GM12878 (cell line): Measurements from ENCODE around the gene SLC35E3. TPM values are rescaled to one million over a fixed set of nuclear protein-coding genes. Genes with fewer than 3 reads are reported as not detected.

Experiments used
- ATAC-seq: fragments of 200-7000 bp; cut with Tn5 transposase; 3 replicates; pipeline ENCODE4 v1.9.1; 2020; ENCODE audit warnings: mild to moderate bottlenecking, moderate library complexity
- BruUV-seq: library from RNA; stranded (reverse); fragments of 400-500 nt; replicated peaks from 2 replicates; lab custom pipeline; 2021; lab: Mats Ljungman, UMichigan
- CTCF ChIA-PET: fragments of 300-600 bp; sonication (Branson Sonifier 250); formaldehyde crosslinking; extraction: SDS; loops from one replicate; lab custom pipeline; 2021; ENCODE audit warnings: inconsistent platforms; lab: Yijun Ruan, JAX
- POLR2A ChIA-PET: fragments of 350-600 bp; formaldehyde crosslinking; extraction: SDS; loops from one replicate; lab custom pipeline; 2021; ENCODE audit warnings: inconsistent platforms; lab: Charles Lee
- RAD21 ChIA-PET: fragments of 300-600 bp; sonication (Branson Sonifier 250); formaldehyde crosslinking; loops from one replicate; lab custom pipeline; 2023; ENCODE audit warnings: antibody characterized with exemption; ENCODE audit not compliant: unreplicated experiment; lab: Charles Lee
- SMC1A ChIA-PET: fragments of 300-600 bp; sonication (Branson Sonifier 250); formaldehyde crosslinking; loops from one replicate; lab custom pipeline; 2023; ENCODE audit not compliant: unreplicated experiment, uncharacterized antibody; lab: Charles Lee
- DNase-seq: peaks from one replicate; pipeline ENCODE4 v3.0.0-alpha.2; 2011; ENCODE audit warnings: low read depth, low spot score
- FAIRE-seq: peaks from 3 replicates; lab custom pipeline; 2011; peaks lifted over from hg19 to GRCh38; lab: Jason Lieb, UNC
- H2AFZ ChIP-seq: 2 replicates; pipeline ENCODE4 v1.6.0; 2011; ENCODE audit warnings: low read depth, low read length, control low read depth; ENCODE audit not compliant: control insufficient read depth
- H3K27ac ChIP-seq: 2 replicates; pipeline ENCODE4 v1.5.1; 2011; ENCODE audit warnings: control low read depth; ENCODE audit not compliant: control insufficient read depth, insufficient read depth
- H3K27me3 ChIP-seq, 2 experiments: replicated peaks in 1 of 2; 2 replicates each; pipeline versions ENCODE4 v1.6.0 to v1.6.1; 2011; ENCODE audit warnings: low read length in 1 of 2; ENCODE audit not compliant: control insufficient read depth in 2 of 2, insufficient read depth in 2 of 2
- H3K36me3 ChIP-seq, 2 experiments: 2 replicates each; pipeline ENCODE4 v1.5.1; 2011; ENCODE audit warnings: low read length in 1 of 2; ENCODE audit not compliant: control insufficient read depth in 2 of 2, insufficient read depth in 2 of 2
- H3K4me1 ChIP-seq: 2 replicates; pipeline ENCODE4 v1.6.1; 2011; ENCODE audit warnings: mild to moderate bottlenecking, low read length, moderate library complexity, mixed read lengths; ENCODE audit not compliant: control insufficient read depth, insufficient read depth
- H3K4me2 ChIP-seq: 2 replicates; pipeline ENCODE4 v1.6.0; 2011; ENCODE audit warnings: control low read depth; ENCODE audit not compliant: control insufficient read depth, insufficient read depth
- H3K4me3 ChIP-seq: fragments of 200-600 bp; sonication (generic); 2 replicates; pipeline ENCODE4 v1.5.1; 2016
- H3K79me2 ChIP-seq: 2 replicates; pipeline ENCODE4 v1.6.0; 2011; ENCODE audit warnings: low read length; ENCODE audit not compliant: control insufficient read depth, insufficient read depth
- H3K9ac ChIP-seq: 2 replicates; pipeline ENCODE4 v1.8.0; 2011; ENCODE audit warnings: low read length, control low read depth, mixed read lengths; ENCODE audit not compliant: control insufficient read depth, insufficient read depth
- H3K9me3 ChIP-seq: replicated peaks from 3 replicates; pipeline ENCODE4 v1.5.1; 2011; ENCODE audit warnings: mild to moderate bottlenecking, low read length; ENCODE audit not compliant: control insufficient read depth, insufficient read depth
- H4K20me1 ChIP-seq: 2 replicates; pipeline ENCODE4 v1.6.0; 2011; ENCODE audit not compliant: control insufficient read depth, insufficient read depth
- ESRRA ChIP-seq: IDR thresholded peaks from 2 replicates; pipeline ENCODE4 v1.6.1; 2012; ENCODE audit warnings: mild to moderate bottlenecking, low read length, improper control_type of control experiment
- IKZF1 ChIP-seq: fragments of 450-650 bp; conservative IDR thresholded peaks from 2 replicates; pipeline ENCODE4 v1.6.1; 2017; ENCODE audit warnings: antibody characterized with exemption, mild to moderate bottlenecking
- MEF2B ChIP-seq: fragments of 450-650 bp; IDR thresholded peaks from 2 replicates; pipeline ENCODE4 v1.6.1; 2018; ENCODE audit warnings: mild to moderate bottlenecking, moderate library complexity; ENCODE audit not compliant: partially characterized antibody, poor library complexity, severe bottlenecking
- MYB ChIP-seq: fragments of 150-350 bp; IDR thresholded peaks from 2 replicates; pipeline ENCODE4 v1.6.1; 2014; ENCODE audit warnings: mild to moderate bottlenecking, low read depth, low read length, borderline replicate concordance
- SMARCA5 ChIP-seq: fragments of 450-650 bp; IDR thresholded peaks from 2 replicates; pipeline ENCODE4 v1.6.1; 2017; ENCODE audit warnings: mild to moderate bottlenecking
- TAF1 ChIP-seq: IDR thresholded peaks from 2 replicates; pipeline ENCODE4 v1.6.1; 2011; ENCODE audit warnings: mild to moderate bottlenecking, low read depth, low read length, borderline replicate concordance
- WGBS: methylation state at CpG from one replicate; pipeline ENCODE4 v1.1.6; 2016; ENCODE audit warnings: low lambda C conversion rate; ENCODE audit not compliant: insufficient replicate concordance, insufficient coverage; ENCODE audit errors: missing lambda C conversion rate; 5-methylcytosine and 5-hydroxymethylcytosine counted together
- in situ Hi-C: fragments of 300-500 bp; cut with MboI; formaldehyde crosslinking; loops from 9 replicates; pipeline ENCODE4 v1.14.3; 2018; ENCODE audit warnings: mixed read lengths
- intact Hi-C: fragments of 100-400 bp; cut with micrococcal nuclease; formaldehyde crosslinking; loops from one replicate; pipeline ENCODE4 v1.14.2; 2022; ENCODE audit not compliant: unreplicated experiment
- polyA plus RNA-seq, 11 experiments: library from polyadenylated mRNA; depleted of rRNA in 4 of 11; unstranded in 6 of 11; stranded (reverse) in 5 of 11; fragments of >200 nt; fragmentation: Nextera tagmentation in 4 of 11; fragmentation: Illumina TruSeq in 1 of 11; extraction: Ambion mirVana in 4 of 11; extraction: Trizol in 1 of 11; gene quantifications; 1 replicate in 1 of 11; 2 replicates in 10 of 11; pipeline versions ENCODE4 v1.2.1 to v1.2.3, GENCODE V29; 2011 to 2016; ENCODE audit warnings: inconsistent platforms in 2 of 11, missing spikeins in 2 of 11, low read depth in 1 of 11
- total RNA-seq, 4 experiments: library from RNA; depleted of rRNA in 3 of 4; stranded (reverse); fragments of >200 nt in 3 of 4; fragmentation: Illumina TruSeq in 1 of 4; extraction: Trizol in 1 of 4; gene quantifications; 2 replicates each; pipeline versions ENCODE4 v1.2.1 to v1.2.3, GENCODE V29; 2013 to 2021
- TF ChIP-seq, protein P1 (sequence below): fragments of 450-650 bp; IDR thresholded peaks from 2 replicates; pipeline ENCODE4 v1.6.1; 2016; ENCODE audit warnings: mild to moderate bottlenecking

The SLC35E3 gene
- total and polyA plus RNA-seq, 10 of the 15 experiments (the other 5 are each of a cell fraction or from before 2014, with no cell fraction given), result 3.6 to 19.8 (median 6.1) TPM

DNA sequence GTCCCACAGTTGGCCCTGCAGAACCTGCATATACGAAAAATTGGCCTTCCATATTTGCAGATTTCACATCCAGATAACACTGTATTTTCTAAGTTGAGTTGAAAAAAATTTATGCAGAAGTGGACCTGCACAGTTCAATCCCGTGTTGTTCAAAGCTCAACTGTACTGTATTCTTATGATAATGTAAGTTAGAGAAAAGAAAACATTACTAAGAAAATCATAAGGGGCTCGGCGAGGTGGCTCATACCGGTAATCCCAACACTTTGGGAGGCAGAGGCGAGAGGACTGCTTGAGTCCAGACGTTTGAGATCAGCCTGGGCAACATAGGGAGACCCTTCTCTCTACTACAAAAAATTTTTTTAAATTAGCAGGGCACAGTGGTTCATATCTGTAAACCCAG lies 18.2 kb upstream of the SLC35E3 start (continued):
- TF ChIP-seq IKZF1, result no peak
- TF ChIP-seq MEF2B, result no peak
- TF ChIP-seq SMARCA5, result no peak
- TF ChIP-seq TAF1, result no peak
- no peak for TF ChIP-seq ESRRA

DNA sequence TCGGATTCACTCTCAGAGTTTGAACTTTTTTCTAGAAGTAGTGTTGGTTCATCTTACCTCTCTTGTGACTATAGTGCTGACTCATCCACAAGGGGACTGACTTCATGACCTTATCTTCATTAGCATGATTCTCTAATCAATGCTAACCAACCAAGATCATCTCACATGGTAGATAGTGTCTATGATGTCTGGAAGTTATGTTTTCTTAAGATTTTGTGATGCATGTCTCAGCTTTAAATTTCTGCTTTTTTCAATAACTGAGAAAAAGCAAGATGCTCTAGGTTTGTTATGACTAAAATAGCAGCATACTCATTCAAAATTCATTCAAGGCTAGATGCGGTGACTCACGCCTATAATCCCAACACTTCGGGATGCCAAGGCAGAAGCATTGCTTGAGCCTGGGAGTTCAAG lies 12.3 kb upstream of the SLC35E3 start:
- in situ Hi-C loops, result no loop called here
- ATAC-seq (no peak), FAIRE-seq (no peak), DNase-seq (no peak)
- H3K27ac ChIP-seq, result no peak overlapping the region
- 95% methylated on average over 4 of the region's 4 CpGs for WGBS
- ChIA-PET RAD21 (no interaction called here), POLR2A (no interaction called here), CTCF (no interaction called here), SMC1A (no interaction called here)
- H2AFZ ChIP-seq, result no peak overlapping the region
- no peaks in the 10 kb centered on the region for H3K4me1 ChIP-seq
- H3K9me3 ChIP-seq, result no peaks in the 10 kb centered on the region
- intact Hi-C loops, result no loop called here
- no peak overlapping the region for H3K9ac ChIP-seq
- no peak overlapping the region for H3K4me3 ChIP-seq
- peaks cover 3 to 20% of the 10 kb centered on the region in 2 experiments for H3K36me3 ChIP-seq
- no peaks in the 10 kb centered on the region for H4K20me1 ChIP-seq
- no peak for TF ChIP-seq MYB
- TF ChIP-seq, protein P1, sequence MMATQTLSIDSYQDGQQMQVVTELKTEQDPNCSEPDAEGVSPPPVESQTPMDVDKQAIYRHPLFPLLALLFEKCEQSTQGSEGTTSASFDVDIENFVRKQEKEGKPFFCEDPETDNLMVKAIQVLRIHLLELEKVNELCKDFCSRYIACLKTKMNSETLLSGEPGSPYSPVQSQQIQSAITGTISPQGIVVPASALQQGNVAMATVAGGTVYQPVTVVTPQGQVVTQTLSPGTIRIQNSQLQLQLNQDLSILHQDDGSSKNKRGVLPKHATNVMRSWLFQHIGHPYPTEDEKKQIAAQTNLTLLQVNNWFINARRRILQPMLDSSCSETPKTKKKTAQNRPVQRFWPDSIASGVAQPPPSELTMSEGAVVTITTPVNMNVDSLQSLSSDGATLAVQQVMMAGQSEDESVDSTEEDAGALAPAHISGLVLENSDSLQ, result no peak
- no peaks in the 10 kb centered on the region for H3K27me3 ChIP-seq
- BruUV-seq, result no TSS peak
- no peaks in the 10 kb centered on the region for H3K79me2 ChIP-seq
- no peak overlapping the region for H3K4me2 ChIP-seq
